Endodermal cell (in vitro differentiated cells): ENCODE results near the gene BCL11A. TPM values are rescaled to one million over a fixed set of nuclear protein-coding genes. Genes with fewer than 3 reads are reported as not detected.

Experiments used
- DNase-seq: peaks from one replicate; pipeline ENCODE4 v3.0.0-alpha.2; 2017
- H3K27ac ChIP-seq: 2 replicates; pipeline ENCODE4 v1.5.1; 2013; ENCODE audit warnings: mild to moderate bottlenecking, low read depth, low read length, moderate library complexity
- H3K27me3 ChIP-seq: 2 replicates; pipeline ENCODE4 v1.6.1; 2013; ENCODE audit warnings: mild to moderate bottlenecking, low read length, moderate library complexity; ENCODE audit not compliant: insufficient read depth, control insufficient read depth, poor library complexity, severe bottlenecking
- H3K36me3 ChIP-seq: 2 replicates; pipeline ENCODE4 v1.7.0; 2013; ENCODE audit warnings: mild to moderate bottlenecking, low read length, moderate library complexity; ENCODE audit not compliant: control insufficient read depth, insufficient read depth
- H3K4me1 ChIP-seq: one replicate; pipeline ENCODE4 v1.7.0; 2013; ENCODE audit warnings: low read length; ENCODE audit not compliant: control insufficient read depth, insufficient read depth
- H3K4me3 ChIP-seq: 2 replicates; pipeline ENCODE4 v1.5.1; 2013; ENCODE audit warnings: mild to moderate bottlenecking, low read length, moderate library complexity
- H3K9ac ChIP-seq: 2 replicates; pipeline ENCODE4 v1.6.1; 2013; ENCODE audit warnings: mild to moderate bottlenecking, low read length, moderate library complexity; ENCODE audit not compliant: poor library complexity, severe bottlenecking; ENCODE audit errors: extremely low read depth
- H3K9me3 ChIP-seq: 2 replicates; pipeline ENCODE4 v1.6.1; 2013; ENCODE audit warnings: mild to moderate bottlenecking, low read length, moderate library complexity; ENCODE audit not compliant: control insufficient read depth
- H3K27ac Mint-ChIP-seq: 2 replicates; pipeline ENCODE4 v1.8.0; 2020; ENCODE audit warnings: mixed read lengths
- H3K27me3 Mint-ChIP-seq: 2 replicates; pipeline ENCODE4 v1.8.0; 2021; ENCODE audit warnings: mild to moderate bottlenecking, mixed read lengths; ENCODE audit not compliant: insufficient read depth
- H3K36me3 Mint-ChIP-seq: 2 replicates; pipeline ENCODE4 v1.8.0; 2020; ENCODE audit warnings: low read depth, mixed read lengths
- H3K4me1 Mint-ChIP-seq: 2 replicates; pipeline ENCODE4 v1.8.0; 2020; ENCODE audit warnings: mixed read lengths
- H3K4me3 Mint-ChIP-seq: 2 replicates; pipeline ENCODE4 v1.8.0; 2020; ENCODE audit warnings: mild to moderate bottlenecking, moderate library complexity, mixed read lengths
- H3K9me3 Mint-ChIP-seq: 2 replicates; pipeline ENCODE4 v1.8.0; 2020; ENCODE audit warnings: mild to moderate bottlenecking, mixed read lengths
- CTCF ChIP-seq: fragments of 200-600 bp; sonication (generic); conservative IDR thresholded peaks from 2 replicates; pipeline ENCODE4 v1.5.0; 2021; ENCODE audit warnings: antibody characterized with exemption, mild to moderate bottlenecking
- WGBS, 2 experiments: methylation state at CpG; one replicate each; pipeline versions ENCODE4 v1.1.5 to v1.1.7; 2013; ENCODE audit warnings: missing lambda C conversion rate in 2 of 2, mixed read lengths in 1 of 2; ENCODE audit not compliant: insufficient coverage in 1 of 2, insufficient read length in 1 of 2; 5-methylcytosine and 5-hydroxymethylcytosine counted together
- total RNA-seq, 2 donors: library from RNA; stranded (reverse); fragmentation: NEBNext Ultra II Directional in 1 of 2; extraction: Animal tissue kit (Norgen Biotek cat#: 25700) in 1 of 2; gene quantifications; 2 replicates in 1 of 2; 3 replicates in 1 of 2; pipeline ENCODE4 v1.2.1, GENCODE V29; 2021

The BCL11A gene
- total RNA-seq, 2 donors from 2014 or later = 14.7 to 16.3 TPM

DNA sequence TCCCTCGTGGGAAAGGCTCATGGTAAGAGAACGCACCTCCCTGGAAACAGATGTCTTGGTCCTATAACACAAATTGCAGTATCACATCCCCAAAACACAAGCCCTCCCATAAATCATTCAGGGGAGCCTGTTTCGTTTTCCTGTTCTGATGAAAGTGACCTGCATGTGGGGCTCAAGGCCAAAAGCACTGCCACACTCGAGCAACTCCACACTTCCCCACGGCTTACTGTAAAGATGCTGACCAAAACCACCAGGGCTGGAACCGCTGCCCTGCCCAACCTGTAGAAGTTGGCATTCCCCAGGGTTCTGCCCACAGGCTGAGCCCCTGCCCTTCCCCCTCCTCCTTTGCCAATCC lies 139.7 kb downstream of the BCL11A start:
- Mint-ChIP-seq H3K4me1 (peaks cover 51% of the 10 kb centered on the region), H3K9me3 (peaks cover 4% of the 10 kb centered on the region), H3K27me3 (peaks cover 21% of the 10 kb centered on the region), H3K4me3 (no peak overlapping the region), H3K36me3 (no peaks in the 10 kb centered on the region), H3K27ac (no peak overlapping the region)
- no peak for DNase-seq
- no peak overlapping the region for H3K9ac ChIP-seq
- H3K27ac ChIP-seq = no peak overlapping the region
- 94 to 97% methylated on average over 5 to 6 of the region's 6 CpGs for WGBS, 2 experiments
- H3K36me3 ChIP-seq = no peaks in the 10 kb centered on the region
- no peak for TF ChIP-seq CTCF
- H3K4me1 ChIP-seq = peaks cover 17% of the 10 kb centered on the region
- H3K27me3 ChIP-seq = peaks cover 17% of the 10 kb centered on the region
- no peak overlapping the region for H3K4me3 ChIP-seq
- peaks cover 7% of the 10 kb centered on the region for H3K9me3 ChIP-seq

DNA sequence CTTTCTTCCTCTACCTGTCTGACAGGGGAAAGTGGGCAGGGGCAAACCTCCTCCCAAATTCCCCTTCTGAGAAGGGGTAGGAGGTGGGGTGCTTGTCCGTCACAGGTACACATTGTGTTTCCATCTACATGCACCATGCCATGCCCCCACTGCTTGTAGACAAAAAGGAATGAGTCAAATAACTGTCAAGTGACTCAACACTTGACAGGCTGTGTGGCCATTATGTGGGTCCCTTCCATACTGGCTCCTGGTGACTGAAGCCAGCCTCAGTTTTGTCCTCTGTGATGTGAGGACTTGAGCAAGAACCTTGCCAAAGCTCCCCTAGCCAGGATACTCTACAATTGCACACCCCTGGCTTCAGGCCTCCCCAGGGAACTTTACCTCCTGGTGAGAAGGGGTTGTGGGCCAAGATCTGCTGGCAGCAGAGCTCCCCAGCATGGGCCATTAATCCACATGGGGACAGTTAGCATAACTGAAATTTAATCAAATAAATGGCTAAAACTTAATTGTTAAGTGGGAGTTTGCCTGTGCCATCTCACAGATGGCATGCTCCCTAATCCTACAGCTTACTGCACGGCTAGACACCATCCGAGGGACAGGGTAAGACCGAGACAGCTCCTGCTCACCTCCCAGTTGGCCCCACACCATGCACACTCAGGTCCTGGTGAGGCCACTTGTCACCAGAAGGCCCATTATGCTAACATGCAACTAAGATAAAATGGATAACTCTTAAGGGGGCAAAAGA lies 140.2 kb downstream of the BCL11A start:
- no peak for DNase-seq
- Histone ChIP-seq H3K27me3 (peaks cover 23% of the 10 kb centered on the region), H3K36me3 (no peaks in the 10 kb centered on the region), H3K4me1 (peaks cover 17% of the 10 kb centered on the region), H3K27ac (no peak overlapping the region), H3K4me3 (no peak overlapping the region), H3K9ac (no peak overlapping the region), H3K9me3 (peaks cover 7% of the 10 kb centered on the region)
- no peaks in the 10 kb centered on the region for H3K36me3 Mint-ChIP-seq
- H3K9me3 Mint-ChIP-seq = peaks cover 4% of the 10 kb centered on the region
- peaks cover 24% of the 10 kb centered on the region for H3K27me3 Mint-ChIP-seq
- TF ChIP-seq CTCF = no peak
- H3K27ac Mint-ChIP-seq = no peak overlapping the region
- H3K4me3 Mint-ChIP-seq = no peak overlapping the region
- peaks cover 49% of the 10 kb centered on the region for H3K4me1 Mint-ChIP-seq
- WGBS, 2 experiments = 82 to 93% methylated on average over 3 to 4 of the region's 4 CpGs

- peaks cover 24% of the 10 kb centered on the region for H3K27me3 Mint-ChIP-seq
- 91 to 100% methylated on average over 1 to 5 of the region's 5 CpGs for WGBS, 2 experiments
These were observed 140.8 kb downstream of the BCL11A start for GRCh38 chr2:60412620-60413019.

More at GRCh38 chr2:60412620-60413019, 140.8 kb downstream of the BCL11A start:
- DNase-seq = no peak
- Histone ChIP-seq H3K27me3 (peaks cover 23% of the 10 kb centered on the region), H3K9ac (no peak overlapping the region), H3K36me3 (no peaks in the 10 kb centered on the region), H3K4me3 (no peak overlapping the region), H3K9me3 (peaks cover 7% of the 10 kb centered on the region), H3K4me1 (peaks cover 17% of the 10 kb centered on the region), H3K27ac (no peak overlapping the region)
- H3K9me3 Mint-ChIP-seq = peaks cover 4% of the 10 kb centered on the region
- no peak for TF ChIP-seq CTCF
- no peak overlapping the region for H3K27ac Mint-ChIP-seq
- peaks cover 45% of the 10 kb centered on the region for H3K4me1 Mint-ChIP-seq
- H3K36me3 Mint-ChIP-seq = no peaks in the 10 kb centered on the region
- no peak overlapping the region for H3K4me3 Mint-ChIP-seq
